Prostate gland (tissue), 2 donors: ENCODE data around the gene TAF10.

Experiments
- POLR2AphosphoS5 ChIP-seq: sonication (generic); formaldehyde crosslinking; IDR thresholded peaks from one replicate; pipeline ENCODE4 v1.6.1; 2017; ENCODE audit warnings: antibody characterized with exemption
- TF ChIP-seq, protein P1 (sequence below), 4 experiments: fragments of 200-600 bp in 2 of 4; fragments of 450-650 bp in 2 of 4; sonication (generic) in 2 of 4; IDR thresholded peaks; 1 replicate in 3 of 4; 2 replicates in 1 of 4; pipeline ENCODE4 v1.5.1; 2016 to 2019; ENCODE audit warnings: antibody characterized with exemption in 4 of 4, mild to moderate bottlenecking in 2 of 4, moderate library complexity in 2 of 4

DNA sequence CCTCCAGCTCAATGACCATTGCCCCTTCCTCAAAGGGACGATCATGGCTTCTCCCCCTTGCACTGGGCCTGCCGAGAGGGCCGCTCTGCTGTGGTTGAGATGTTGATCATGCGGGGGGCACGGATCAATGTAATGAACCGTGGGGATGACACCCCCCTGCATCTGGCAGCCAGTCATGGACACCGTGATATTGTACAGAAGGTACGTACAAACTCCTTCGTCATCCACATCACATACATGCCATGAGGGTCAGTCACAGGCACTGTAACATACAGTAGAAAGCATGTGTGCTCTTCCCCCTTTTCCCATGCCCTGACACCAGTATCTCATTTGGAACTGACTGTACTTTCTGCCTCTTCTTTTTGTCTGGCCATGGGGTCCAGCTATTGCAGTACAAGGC lies 4.0 kb downstream of the TAF10 start:
- TF ChIP-seq POLR2AphosphoS5: no peak
- TF ChIP-seq, protein P1, sequence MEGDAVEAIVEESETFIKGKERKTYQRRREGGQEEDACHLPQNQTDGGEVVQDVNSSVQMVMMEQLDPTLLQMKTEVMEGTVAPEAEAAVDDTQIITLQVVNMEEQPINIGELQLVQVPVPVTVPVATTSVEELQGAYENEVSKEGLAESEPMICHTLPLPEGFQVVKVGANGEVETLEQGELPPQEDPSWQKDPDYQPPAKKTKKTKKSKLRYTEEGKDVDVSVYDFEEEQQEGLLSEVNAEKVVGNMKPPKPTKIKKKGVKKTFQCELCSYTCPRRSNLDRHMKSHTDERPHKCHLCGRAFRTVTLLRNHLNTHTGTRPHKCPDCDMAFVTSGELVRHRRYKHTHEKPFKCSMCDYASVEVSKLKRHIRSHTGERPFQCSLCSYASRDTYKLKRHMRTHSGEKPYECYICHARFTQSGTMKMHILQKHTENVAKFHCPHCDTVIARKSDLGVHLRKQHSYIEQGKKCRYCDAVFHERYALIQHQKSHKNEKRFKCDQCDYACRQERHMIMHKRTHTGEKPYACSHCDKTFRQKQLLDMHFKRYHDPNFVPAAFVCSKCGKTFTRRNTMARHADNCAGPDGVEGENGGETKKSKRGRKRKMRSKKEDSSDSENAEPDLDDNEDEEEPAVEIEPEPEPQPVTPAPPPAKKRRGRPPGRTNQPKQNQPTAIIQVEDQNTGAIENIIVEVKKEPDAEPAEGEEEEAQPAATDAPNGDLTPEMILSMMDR (IDR thresholded peaks at IDR 0.05): no peak
